Ovary (tissue), 9 donors: ENCODE data around the gene PRSS1. TPM values are rescaled to one million over a fixed set of nuclear protein-coding genes. Genes with fewer than 3 reads are reported as not detected.

Source experiments
- DNase-seq, 5 donors: peaks; one replicate each; pipeline ENCODE4 v3.0.0-alpha.2; 2019 to 2020
- H3K27ac ChIP-seq, 2 donors: fragments of 200-600 bp; one replicate each; pipeline versions ENCODE4 v1.5.1 to v1.8.0; 2019 to 2022
- H3K27me3 ChIP-seq: fragments of 200-600 bp; one replicate; pipeline ENCODE4 v1.8.0; 2022
- H3K36me3 ChIP-seq: fragments of 200-600 bp; sonication (generic); one replicate; pipeline ENCODE4 v1.5.1; 2019
- H3K4me1 ChIP-seq: one replicate; pipeline ENCODE4 v1.8.1; 2013; ENCODE audit warnings: mild to moderate bottlenecking, moderate library complexity; ENCODE audit not compliant: insufficient read depth
- H3K4me3 ChIP-seq: fragments of 200-600 bp; sonication (generic); one replicate; pipeline ENCODE4 v1.5.1; 2017
- H3K9me3 ChIP-seq, 2 donors: fragments of 200-600 bp in 1 of 2; sonication (generic) in 1 of 2; one replicate each; pipeline versions ENCODE4 v1.5.1 to v1.8.1; 2013 to 2019; ENCODE audit warnings: mild to moderate bottlenecking in 1 of 2, moderate library complexity in 1 of 2
- EP300 ChIP-seq: sonication (generic); formaldehyde crosslinking; IDR thresholded peaks from one replicate; pipeline ENCODE4 v1.6.1; 2017; ENCODE audit warnings: antibody characterized with exemption
- POLR2A ChIP-seq: fragments of 450-650 bp; IDR thresholded peaks from one replicate; pipeline ENCODE4 v1.6.1; 2017; ENCODE audit warnings: antibody characterized with exemption, mild to moderate bottlenecking, moderate library complexity
- WGBS, 3 donors: extraction: QIAGEN DNeasy Blood & Tissue Kit in 1 of 3; methylation state at CpG; one replicate each; pipeline versions ENCODE4 v1.1.5 to v1.1.7; 2013 to 2017; 5-methylcytosine and 5-hydroxymethylcytosine counted together
- intact Hi-C, 4 donors: fragments of 100-400 bp; cut with DNase I; formaldehyde crosslinking; loops; one replicate each; pipeline versions ENCODE4 v1.11.0 to v1.15.1; 2022 to 2023
- polyA plus RNA-seq, 2 donors: library from polyadenylated mRNA; stranded (reverse); fragments of 200-250 nt in 1 of 2; fragments of 350-450 nt in 1 of 2; fragmentation: Illumina TruSeq in 1 of 2; extraction: RNeasy Lipid Tissue Mini Kit (QIAGEN cat#74804) in 1 of 2; gene quantifications; one replicate each; pipeline ENCODE4 v1.2.3, GENCODE V29; 2013 to 2014
- total RNA-seq, 7 donors: library from RNA; depleted of rRNA in 2 of 7; stranded (reverse); fragments of >200 nt in 2 of 7; fragmentation: NEBNext Ultra II Directional in 3 of 7; extraction: Animal tissue kit (Norgen Biotek cat#: 25700) in 3 of 7; gene quantifications; one replicate each; pipeline versions ENCODE4 v1.1.0 to v1.2.4, GENCODE V29; 2016 to 2023
- TF ChIP-seq, protein P1 (sequence below), 3 donors: fragments of 450-650 bp in 2 of 3; fragments of 200-600 bp in 1 of 3; IDR thresholded peaks; one replicate each; pipeline versions ENCODE4 v1.5.1 to v1.8.0; 2016 to 2022; ENCODE audit warnings: antibody characterized with exemption in 3 of 3, mild to moderate bottlenecking in 1 of 3
- donor health status: DM: no; HTN: no; CAD: no; lungs with moderate emphysema.
- donor health status: DM: no; HTN: no; CAD: no.
- donor health status: Bipolar disorder and iron deficiency.
- donor health status: DM: yes; HTN: yes; CAD: no.
- donor health status: DM: no; HTN: no; CAD: no.
- donor health status: DM: yes; HTN: yes; CAD: no.

PRSS1 gene
- total and polyA plus RNA-seq, 9 donors: 0.15 to 35.0 (median 2.6) TPM; not detected in 4

DNA sequence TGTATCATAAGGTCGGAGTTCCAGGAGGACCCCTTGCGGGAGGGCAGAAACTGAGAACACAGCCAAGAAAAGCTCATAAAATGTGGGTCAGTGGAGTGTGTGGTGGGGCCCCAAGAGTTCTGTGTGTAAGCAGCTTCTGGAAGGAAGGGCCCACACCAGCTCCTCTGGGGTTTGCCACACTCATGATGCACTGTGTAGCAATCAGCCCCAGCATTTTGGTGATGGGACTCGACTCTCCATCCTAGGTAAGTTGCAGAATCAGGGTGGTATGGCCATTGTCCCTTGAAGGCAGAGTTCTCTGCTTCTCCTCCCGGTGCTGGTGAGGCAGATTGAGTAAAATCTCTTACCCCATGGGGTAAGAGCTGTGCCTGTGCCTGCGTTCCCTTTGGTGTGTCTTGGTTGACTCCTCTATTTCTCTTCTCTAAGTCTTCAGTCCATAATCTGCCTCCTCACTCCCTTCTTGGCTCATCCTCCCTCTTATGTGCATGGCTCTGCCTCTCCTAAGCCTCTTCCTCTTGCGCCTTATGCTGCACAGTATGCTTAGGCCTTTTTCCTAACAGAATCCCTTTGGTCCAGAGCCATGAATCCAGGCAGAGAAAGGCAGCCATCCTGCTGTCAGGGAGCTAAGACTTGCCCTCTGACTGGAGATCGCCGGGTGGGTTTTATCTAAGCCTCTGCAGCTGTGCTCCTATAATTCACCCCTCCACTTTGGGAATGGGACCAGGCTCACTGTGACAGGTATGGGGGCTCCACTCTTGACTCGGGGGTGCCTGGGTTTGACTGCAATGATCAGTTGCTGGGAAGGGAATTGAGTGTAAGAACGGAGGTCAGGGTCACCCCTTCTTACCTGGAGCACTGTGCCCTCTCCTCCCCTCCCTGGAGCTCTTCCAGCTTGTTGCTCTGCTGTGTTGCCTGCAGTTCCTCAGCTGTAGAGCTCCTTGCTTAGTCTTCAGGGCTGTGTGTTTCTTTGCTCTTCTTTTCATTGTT, 39.3 kb downstream of the PRSS1 start:
- intact Hi-C loops: loop anchor here in 2 of 4 donors (10.0 kb wide), 2 partner anchors 124 to 154 kb away; no protein-coding TSS in a partner anchor
- WGBS, 3 donors: 59 to 61% (median 61%) methylated on average over 10 of the region's 10 CpGs
- Histone ChIP-seq H3K9me3 (no peaks in the 10 kb centered on the region), H3K36me3 (no peaks in the 10 kb centered on the region), H3K4me3 (no peak overlapping the region), H3K27ac (no peak overlapping the region), H3K4me1 (no peaks in the 10 kb centered on the region), H3K27me3 (no peaks in the 10 kb centered on the region)
- TF ChIP-seq, protein P1, sequence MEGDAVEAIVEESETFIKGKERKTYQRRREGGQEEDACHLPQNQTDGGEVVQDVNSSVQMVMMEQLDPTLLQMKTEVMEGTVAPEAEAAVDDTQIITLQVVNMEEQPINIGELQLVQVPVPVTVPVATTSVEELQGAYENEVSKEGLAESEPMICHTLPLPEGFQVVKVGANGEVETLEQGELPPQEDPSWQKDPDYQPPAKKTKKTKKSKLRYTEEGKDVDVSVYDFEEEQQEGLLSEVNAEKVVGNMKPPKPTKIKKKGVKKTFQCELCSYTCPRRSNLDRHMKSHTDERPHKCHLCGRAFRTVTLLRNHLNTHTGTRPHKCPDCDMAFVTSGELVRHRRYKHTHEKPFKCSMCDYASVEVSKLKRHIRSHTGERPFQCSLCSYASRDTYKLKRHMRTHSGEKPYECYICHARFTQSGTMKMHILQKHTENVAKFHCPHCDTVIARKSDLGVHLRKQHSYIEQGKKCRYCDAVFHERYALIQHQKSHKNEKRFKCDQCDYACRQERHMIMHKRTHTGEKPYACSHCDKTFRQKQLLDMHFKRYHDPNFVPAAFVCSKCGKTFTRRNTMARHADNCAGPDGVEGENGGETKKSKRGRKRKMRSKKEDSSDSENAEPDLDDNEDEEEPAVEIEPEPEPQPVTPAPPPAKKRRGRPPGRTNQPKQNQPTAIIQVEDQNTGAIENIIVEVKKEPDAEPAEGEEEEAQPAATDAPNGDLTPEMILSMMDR (IDR thresholded peaks at IDR 0.05): no peak
- TF ChIP-seq EP300: no peak
- DNase-seq: no peak

DNA sequence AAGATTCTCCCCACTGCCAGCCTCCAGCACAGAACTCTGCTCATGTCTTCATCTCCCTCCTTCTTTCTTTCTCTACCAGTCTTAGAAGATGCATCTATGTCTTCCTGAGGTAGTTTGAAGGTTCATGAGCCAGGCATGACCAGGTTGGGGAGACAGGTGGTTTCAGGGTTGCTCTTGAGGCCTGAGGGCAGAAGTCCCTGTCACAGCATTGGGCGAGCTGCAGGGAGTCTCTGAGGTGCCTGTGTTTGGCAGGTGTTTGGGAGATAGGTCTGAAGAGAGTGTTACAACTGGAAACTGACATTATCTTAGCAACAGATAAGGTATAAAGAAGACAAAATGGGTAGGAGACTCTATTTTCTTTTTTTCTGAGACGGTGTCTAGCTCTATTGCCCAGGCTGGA, 40.2 kb downstream of the PRSS1 start:
- H3K9me3 ChIP-seq: no peaks in the 10 kb centered on the region
- H3K36me3 ChIP-seq: no peaks in the 10 kb centered on the region
- no peak for DNase-seq
- H3K27ac ChIP-seq: no peak overlapping the region
- no peak for TF ChIP-seq POLR2A
- TF ChIP-seq, protein P1 (IDR thresholded peaks at IDR 0.05): no peak
- TF ChIP-seq EP300: no peak
- no peak overlapping the region for H3K4me3 ChIP-seq
- H3K4me1 ChIP-seq: no peaks in the 10 kb centered on the region
- WGBS, 3 donors: 92 to 96% (median 94%) methylated on average over 2 of the region's 2 CpGs
- H3K27me3 ChIP-seq: no peaks in the 10 kb centered on the region
- intact Hi-C loops: loop anchor here in 2 of 4 donors (10.0 kb wide), 2 partner anchors 125 to 155 kb away; no protein-coding TSS in a partner anchor

GRCh38 chr7:142790056-142790455, 40.8 kb downstream of the PRSS1 start:
- 93 to 95% (median 94%) methylated on average over 3 of the region's 3 CpGs for WGBS, 3 donors
- TF ChIP-seq EP300: no peak
- TF ChIP-seq, protein P1 (IDR thresholded peaks at IDR 0.05): no peak
- no peak for TF ChIP-seq POLR2A
- H3K36me3 ChIP-seq: no peaks in the 10 kb centered on the region
- no peak overlapping the region for H3K27ac ChIP-seq
- no peak overlapping the region for H3K4me3 ChIP-seq
- intact Hi-C loops: no loop called here
- no peak for DNase-seq
- H3K9me3 ChIP-seq: no peaks in the 10 kb centered on the region
- no peaks in the 10 kb centered on the region for H3K27me3 ChIP-seq
- H3K4me1 ChIP-seq: no peaks in the 10 kb centered on the region

- TF ChIP-seq EP300: no peak
- TF ChIP-seq POLR2A: no peak
- TF ChIP-seq, protein P1 (IDR thresholded peaks at IDR 0.05): no peak
- DNase-seq: no peak
- Histone ChIP-seq H3K36me3 (no peaks in the 10 kb centered on the region), H3K4me1 (no peaks in the 10 kb centered on the region), H3K9me3 (no peaks in the 10 kb centered on the region), H3K4me3 (no peak overlapping the region), H3K27ac (no peak overlapping the region), H3K27me3 (no peaks in the 10 kb centered on the region)
- intact Hi-C loops: no loop called here
- WGBS, 3 donors: 91 to 100% (median 98%) methylated on average over 1 of the region's 1 CpG
Observed at GRCh38 chr7:142790555-142790954, 41.3 kb downstream of the PRSS1 start.
